Psoas muscle (tissue), 8 donors: ENCODE measurements around the gene MYO1H. TPM values are rescaled to one million over a fixed set of nuclear protein-coding genes. Genes with fewer than 3 reads are reported as not detected.
"Not testable (repeated sequence)": the region's sequence is repeated elsewhere in the genome, so short reads cannot be mapped to it uniquely, and the experiment has no call there.

Source experiments
- ATAC-seq, 4 donors: fragments of 200-7000 bp; cut with Tn5 transposase; one replicate each; pipeline ENCODE4 v1.9.1; 2020; ENCODE audit warnings: moderate library complexity in 3 of 4, mild to moderate bottlenecking in 2 of 4
- DNase-seq, 2 donors: peaks; one replicate each; pipeline ENCODE4 v3.0.0-alpha.2; 2020
- H3K27ac ChIP-seq: fragments of 200-600 bp; one replicate; pipeline ENCODE4 v1.8.0; 2022
- H3K27me3 ChIP-seq, 3 donors: fragments of 200-600 bp in 1 of 3; one replicate each; pipeline versions ENCODE4 v1.6.1 to v1.8.0; 2013 to 2022; ENCODE audit warnings: low read length in 2 of 3, mild to moderate bottlenecking in 2 of 3, moderate library complexity in 1 of 3; ENCODE audit not compliant: insufficient read depth in 3 of 3
- H3K36me3 ChIP-seq, 2 donors: fragments of 200-600 bp in 1 of 2; one replicate each; pipeline versions ENCODE4 v1.6.1 to v1.8.0; 2013 to 2022; ENCODE audit warnings: low read depth in 1 of 2, mild to moderate bottlenecking in 1 of 2, moderate library complexity in 1 of 2; ENCODE audit not compliant: insufficient read depth in 1 of 2
- H3K4me1 ChIP-seq: fragments of 200-600 bp; one replicate; pipeline ENCODE4 v1.8.0; 2022
- H3K4me3 ChIP-seq: fragments of 200-600 bp; one replicate; pipeline ENCODE4 v1.8.0; 2022; ENCODE audit warnings: mild to moderate bottlenecking
- H3K9me3 ChIP-seq: fragments of 200-600 bp; one replicate; pipeline ENCODE4 v1.8.0; 2022
- WGBS, 3 donors: extraction: QIAGEN DNeasy Blood & Tissue Kit; methylation state at CpG; one replicate each; pipeline versions ENCODE4 v1.1.6 to v1.1.7; 2013; 5-methylcytosine and 5-hydroxymethylcytosine counted together
- intact Hi-C, 2 donors: fragments of 100-400 bp; cut with DNase I; formaldehyde crosslinking; loops; one replicate each; pipeline versions ENCODE4 v1.11.0 to v1.14.2; 2022
- polyA plus RNA-seq, 3 donors: library from polyadenylated mRNA; stranded (reverse); fragments of 200-250 nt; gene quantifications; one replicate each; pipeline ENCODE4 v1.2.3, GENCODE V29; 2013
- total RNA-seq, 4 donors: library from RNA; stranded (reverse); fragmentation: NEBNext Ultra II Directional in 2 of 4; extraction: Animal tissue kit (Norgen Biotek cat#: 25700) in 2 of 4; gene quantifications; one replicate each; pipeline versions ENCODE4 v1.2.1 to v1.2.4, GENCODE V29; 2021 to 2023
- TF ChIP-seq, protein P1 (sequence below): fragments of 200-600 bp; IDR thresholded peaks from one replicate; pipeline ENCODE4 v1.8.0; 2022; ENCODE audit warnings: antibody characterized with exemption
- donor health status: healthy with polysubstance abuse.
- donor health status: DM: no; HTN: no; CAD: no; lungs with moderate emphysema.
- donor health status: Bipolar disorder and iron deficiency.
- donor health status: healthy.
- donor health status: DM: yes; HTN: yes; CAD: no.
- donor health status: DM: no; HTN: no; CAD: no.
- donor health status: DM: no; HTN: no; CAD: no.
- donor health status: DM: yes; HTN: yes; CAD: no.

Gene MYO1H
- total and polyA plus RNA-seq, 7 donors: 0.10 TPM; not detected in 6

DNA sequence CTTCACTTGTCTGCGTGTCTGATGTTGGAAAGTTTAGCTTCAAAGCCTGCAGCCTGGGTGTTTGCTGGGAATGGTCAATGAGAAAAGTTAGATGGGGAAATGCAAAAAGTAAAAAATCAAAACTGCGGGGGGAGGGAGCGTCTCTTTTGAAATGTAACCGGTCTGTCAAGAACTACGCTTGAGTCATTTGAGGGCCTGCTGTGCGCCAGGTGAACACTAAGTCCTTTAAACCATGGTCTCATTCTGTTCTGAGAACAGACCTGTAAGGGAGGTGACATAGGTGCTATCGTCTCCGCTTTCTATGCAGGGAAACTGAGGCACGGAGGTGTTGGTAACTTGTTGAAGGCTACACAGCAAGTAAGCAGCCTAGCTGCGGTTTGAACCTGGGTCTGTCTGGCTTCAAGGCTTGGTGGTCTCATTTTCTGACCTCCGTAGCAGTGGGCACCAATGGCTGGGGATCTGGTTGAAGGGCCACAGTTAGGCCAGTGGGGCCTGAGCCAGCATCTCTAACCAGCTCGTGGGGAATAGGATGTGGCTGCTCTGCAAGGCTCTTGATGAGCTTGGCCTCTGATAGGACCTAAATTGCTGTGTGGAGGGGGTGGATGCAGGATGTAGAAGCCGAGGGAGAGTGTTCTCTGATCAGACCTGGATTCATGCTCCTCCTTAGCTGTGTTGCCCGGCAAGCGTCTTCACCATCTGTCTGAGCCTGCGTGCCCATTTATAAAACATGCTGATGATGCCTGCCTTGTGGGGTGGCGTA is 87.9 kb downstream of the MYO1H start:
- no peak for ATAC-seq
- TF ChIP-seq, protein P1, sequence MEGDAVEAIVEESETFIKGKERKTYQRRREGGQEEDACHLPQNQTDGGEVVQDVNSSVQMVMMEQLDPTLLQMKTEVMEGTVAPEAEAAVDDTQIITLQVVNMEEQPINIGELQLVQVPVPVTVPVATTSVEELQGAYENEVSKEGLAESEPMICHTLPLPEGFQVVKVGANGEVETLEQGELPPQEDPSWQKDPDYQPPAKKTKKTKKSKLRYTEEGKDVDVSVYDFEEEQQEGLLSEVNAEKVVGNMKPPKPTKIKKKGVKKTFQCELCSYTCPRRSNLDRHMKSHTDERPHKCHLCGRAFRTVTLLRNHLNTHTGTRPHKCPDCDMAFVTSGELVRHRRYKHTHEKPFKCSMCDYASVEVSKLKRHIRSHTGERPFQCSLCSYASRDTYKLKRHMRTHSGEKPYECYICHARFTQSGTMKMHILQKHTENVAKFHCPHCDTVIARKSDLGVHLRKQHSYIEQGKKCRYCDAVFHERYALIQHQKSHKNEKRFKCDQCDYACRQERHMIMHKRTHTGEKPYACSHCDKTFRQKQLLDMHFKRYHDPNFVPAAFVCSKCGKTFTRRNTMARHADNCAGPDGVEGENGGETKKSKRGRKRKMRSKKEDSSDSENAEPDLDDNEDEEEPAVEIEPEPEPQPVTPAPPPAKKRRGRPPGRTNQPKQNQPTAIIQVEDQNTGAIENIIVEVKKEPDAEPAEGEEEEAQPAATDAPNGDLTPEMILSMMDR: no peak
- Histone ChIP-seq H3K4me3 (no peak overlapping the region), H3K9me3 (no peaks in the 10 kb centered on the region), H3K27ac (no peak overlapping the region), H3K4me1 (peaks cover 11% of the 10 kb centered on the region), H3K36me3 (no peaks in the 10 kb centered on the region), H3K27me3 (no peaks in the 10 kb centered on the region)
- WGBS, 3 donors: 81 to 84% (median 81%) methylated on average over 17 of the region's 17 CpGs
- DNase-seq: no peak
- intact Hi-C loops: loop anchor here (5.0 to 10.0 kb wide), 2 partner anchors 42 to 179 kb away; partner anchors contain the start of genes KCTD10 (in 1 of the 2) and UBE3B (in 1 of the 2)

DNA sequence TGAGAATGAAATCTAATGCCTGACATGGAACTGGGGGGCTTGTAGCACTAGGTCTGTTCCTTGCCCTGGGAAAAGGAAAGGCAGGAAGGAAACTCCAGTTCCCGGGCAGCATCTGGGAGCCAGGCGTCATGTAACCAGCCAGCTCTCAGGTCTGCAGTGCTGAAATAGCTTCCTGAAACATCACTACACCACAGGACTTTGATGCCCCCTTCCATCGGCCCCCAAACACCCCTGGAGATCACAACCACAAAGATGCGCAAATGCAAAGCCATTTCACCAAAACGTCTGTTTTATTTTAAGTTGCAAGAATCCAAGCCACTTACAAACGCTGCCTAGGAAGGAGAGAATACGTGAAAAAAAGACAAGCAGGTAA is 88.5 kb downstream of the MYO1H start:
- Histone ChIP-seq H3K4me3 (no peak overlapping the region), H3K27me3 (no peaks in the 10 kb centered on the region), H3K4me1 (peaks cover 11% of the 10 kb centered on the region), H3K9me3 (no peaks in the 10 kb centered on the region), H3K27ac (no peak overlapping the region), H3K36me3 (no peaks in the 10 kb centered on the region)
- TF ChIP-seq, protein P1: no peak
- 63 to 75% (median 72%) methylated on average over 7 of the region's 7 CpGs for WGBS, 3 donors
- DNase-seq (no peak), ATAC-seq (no peak)
- intact Hi-C loops: loop anchor here (5.0 to 10.0 kb wide), 2 partner anchors 41 to 179 kb away; partner anchors contain the start of genes KCTD10 (in 1 of the 2) and UBE3B (in 1 of the 2)

DNA sequence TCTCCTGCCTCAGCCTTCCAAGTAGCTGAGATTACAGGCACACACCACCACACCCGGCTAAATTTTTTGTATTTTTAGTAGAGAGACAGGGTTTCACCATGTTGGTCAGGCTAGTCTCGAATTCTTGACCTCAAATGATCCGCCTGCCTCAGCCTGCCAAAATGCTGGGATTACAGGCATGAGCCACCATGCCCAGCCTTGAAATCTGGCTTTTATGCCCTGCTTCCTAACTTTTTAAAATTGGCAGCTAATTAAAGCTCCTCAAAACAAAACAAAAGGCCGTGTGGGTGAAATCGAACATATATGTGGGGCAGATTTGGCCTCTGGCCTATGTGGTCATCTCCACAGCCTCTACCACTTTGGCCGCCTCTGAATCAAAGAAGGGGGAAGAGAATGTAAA is 91.5 kb downstream of the MYO1H start:
- TF ChIP-seq, protein P1: no peak
- intact Hi-C loops: loop anchor here (5.0 to 10.0 kb wide), 2 partner anchors 38 to 176 kb away; partner anchors contain the start of genes KCTD10 (in 1 of the 2) and UBE3B (in 1 of the 2)
- H3K9me3 ChIP-seq: no peaks in the 10 kb centered on the region
- DNase-seq (no peak), ATAC-seq (no peak)
- H3K4me3 ChIP-seq: no peak overlapping the region
- no peak overlapping the region for H3K27ac ChIP-seq
- H3K4me1 ChIP-seq: no peaks in the 10 kb centered on the region
- 37 to 57% (median 45%) methylated on average over 6 of the region's 6 CpGs for WGBS, 3 donors
- H3K27me3 ChIP-seq: no peaks in the 10 kb centered on the region
- H3K36me3 ChIP-seq: no peaks in the 10 kb centered on the region

DNA sequence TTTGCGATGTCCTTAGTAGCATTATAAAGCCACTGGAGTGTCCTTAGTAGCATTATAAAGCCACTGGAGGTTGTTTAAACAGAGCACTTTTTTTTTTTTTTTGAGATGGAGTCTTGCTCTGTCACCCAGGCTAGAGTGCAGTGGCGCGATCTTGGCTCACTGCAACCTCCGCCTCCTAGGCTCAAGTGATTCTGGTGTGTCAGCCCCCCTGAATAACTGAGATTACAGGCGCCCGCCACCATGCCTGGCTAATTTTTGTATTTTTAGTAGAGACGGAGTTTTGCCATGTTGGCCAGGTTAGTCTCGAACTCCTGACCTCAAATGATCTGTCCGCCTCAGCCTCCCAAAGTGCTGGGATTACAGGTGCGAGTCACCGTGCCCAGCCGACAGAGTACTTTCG is 92.3 kb downstream of the MYO1H start:
- not testable (repeated sequence) for ATAC-seq, H3K27me3 ChIP-seq, H3K4me3 ChIP-seq, DNase-seq, H3K36me3 ChIP-seq, H3K9me3 ChIP-seq, H3K4me1 ChIP-seq, H3K27ac ChIP-seq
- intact Hi-C loops: loop anchor here (5.0 to 10.0 kb wide), 2 partner anchors 37 to 175 kb away; partner anchors contain the start of genes KCTD10 (in 1 of the 2) and UBE3B (in 1 of the 2)
- WGBS, 3 donors: 76 to 92% (median 85%) methylated on average over 13 of the region's 13 CpGs

DNA sequence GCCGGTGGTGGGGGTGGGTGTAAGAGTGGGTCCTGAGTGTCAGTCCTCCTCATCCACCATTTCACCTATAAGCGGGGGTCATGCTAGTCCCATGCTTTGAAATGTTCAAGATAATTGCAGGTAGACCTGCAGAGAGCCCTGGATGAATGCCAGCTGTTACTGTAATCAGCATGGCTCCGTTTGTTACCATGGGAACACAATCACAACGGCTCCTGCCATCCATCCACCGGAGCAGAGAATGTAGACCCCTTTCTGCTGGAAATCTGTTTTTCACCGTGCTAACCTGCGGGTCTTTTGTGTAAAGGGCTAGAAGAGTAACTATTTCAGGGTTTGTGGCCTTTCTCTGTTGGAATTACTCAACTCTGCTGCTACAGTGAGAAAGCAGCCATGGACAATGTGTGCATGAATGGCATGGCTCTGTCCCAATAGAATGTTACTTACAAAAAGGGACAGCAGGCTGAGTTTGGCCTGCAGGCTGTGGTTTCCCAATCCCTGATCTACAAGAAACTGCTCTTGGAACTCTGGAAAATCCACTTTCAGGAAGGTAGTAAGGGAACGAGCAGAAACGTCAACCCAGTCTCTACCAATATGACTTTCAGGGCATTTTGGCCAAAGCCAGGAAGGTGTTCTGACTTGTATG is 93.3 kb downstream of the MYO1H start:
- TF ChIP-seq, protein P1: no peak
- intact Hi-C loops: no loop called here

More for the DNA sequence above, 93.3 kb downstream of the MYO1H start:
- no peaks in the 10 kb centered on the region for H3K27me3 ChIP-seq
- no peak for ATAC-seq
- H3K4me3 ChIP-seq: no peak overlapping the region
- no peaks in the 10 kb centered on the region for H3K9me3 ChIP-seq
- no peak for DNase-seq
- WGBS, 3 donors: 56 to 64% (median 58%) methylated on average over 9 of the region's 9 CpGs
- H3K4me1 ChIP-seq: no peaks in the 10 kb centered on the region
- H3K36me3 ChIP-seq: peaks cover 0 to 12% of the 10 kb centered on the region in 2 donors
- no peak overlapping the region for H3K27ac ChIP-seq
